AG09319 (cell line): ENCODE measurements around the gene MOV10L1.

Source experiments
- DNase-seq: peaks from one replicate; pipeline ENCODE4 v3.0.0-alpha.2; 2010; ENCODE audit warnings: low read depth; ENCODE audit errors: extremely low read depth
- CTCF ChIP-seq: IDR thresholded peaks from 2 replicates; pipeline ENCODE4 v1.5.1; 2011; ENCODE audit warnings: low read depth, mild to moderate bottlenecking, inconsistent platforms, low read length, moderate library complexity

MOV10L1 gene

GRCh38 chr22:50183141-50183971 is 93.5 kb downstream of the MOV10L1 start:
- TF ChIP-seq CTCF = no peak
- no peak for DNase-seq

GRCh38 chr22:50184004-50184901 is 94.4 kb downstream of the MOV10L1 start:
- peak; percentile 23 for DNase-seq
- TF ChIP-seq CTCF = no peak

GRCh38 chr22:50184902-50185374 is 95.1 kb downstream of the MOV10L1 start:
- DNase-seq = no peak
- TF ChIP-seq CTCF = no peak

GRCh38 chr22:50185375-50186087 is 95.7 kb downstream of the MOV10L1 start, which contains the start of gene TRABD:
Gene TRABD (plus strand): TSS chr22:50185913. CDS start chr22:50193061, 7,148 bp downstream.
- TF ChIP-seq CTCF = no peak
- DNase-seq = peak; percentile 71

- DNase-seq = no peak
- no peak for TF ChIP-seq CTCF
Observed at GRCh38 chr22:50186181-50186714, 96.4 kb downstream of the MOV10L1 start.

- DNase-seq = no peak
- TF ChIP-seq CTCF = no peak
Observed at GRCh38 chr22:50186761-50187523, 97.1 kb downstream of the MOV10L1 start.
